ENCODE results near the gene TIMMDC1.

GRCh38 chr3:119457246-119457645, 41.1 kb upstream of the TIMMDC1 start:
- TF ChIP-seq CTCF (IDR thresholded peaks at IDR 0.05): no peak
- TF ChIP-seq EP300 (IDR thresholded peaks at IDR 0.05): no peak
- no peak for TF ChIP-seq POLR2A (IDR thresholded peaks at IDR 0.05)
